MM.1S (cell line): ENCODE measurements around the gene DNAJC5.

Experiments
- DNase-seq: peaks from one replicate; pipeline ENCODE4 v3.0.0-alpha.2; 2015
- H2AFZ ChIP-seq: fragments of 300-600 bp; sonication (generic); 2 replicates; pipeline ENCODE4 v1.6.0; 2016; ENCODE audit warnings: antibody characterized with exemption, low read length
- H3F3A ChIP-seq: fragments of 300-600 bp; sonication (generic); 2 replicates; pipeline ENCODE4 v1.6.1; 2016; ENCODE audit warnings: mild to moderate bottlenecking, antibody characterized with exemption, low read length, moderate library complexity, mixed read lengths; ENCODE audit not compliant: insufficient read depth
- H3K27ac ChIP-seq: fragments of 300-600 bp; sonication (generic); 2 replicates; pipeline ENCODE4 v1.5.1; 2016; ENCODE audit warnings: mild to moderate bottlenecking, low read length
- H3K27me3 ChIP-seq: fragments of 300-600 bp; sonication (generic); replicated peaks from 2 replicates; pipeline ENCODE4 v1.6.0; 2016; ENCODE audit warnings: low read length; ENCODE audit not compliant: insufficient read depth
- H3K36me3 ChIP-seq: fragments of 300-600 bp; sonication (generic); replicated peaks from 2 replicates; pipeline ENCODE4 v1.6.1; 2016; ENCODE audit warnings: mild to moderate bottlenecking, low read length, mixed read lengths; ENCODE audit not compliant: insufficient read depth
- H3K4me1 ChIP-seq: fragments of 300-600 bp; sonication (generic); 2 replicates; pipeline ENCODE4 v1.6.1; 2016; ENCODE audit warnings: low read length, mixed read lengths
- H3K4me2 ChIP-seq: fragments of 300-600 bp; sonication (generic); 2 replicates; pipeline ENCODE4 v1.6.0; 2016; ENCODE audit warnings: low read depth, low read length
- H3K4me3 ChIP-seq: fragments of 300-600 bp; sonication (generic); 2 replicates; pipeline ENCODE4 v1.5.1; 2016; ENCODE audit warnings: low read length, mixed read lengths
- H3K79me2 ChIP-seq: fragments of 300-600 bp; sonication (generic); 2 replicates; pipeline ENCODE4 v1.6.1; 2016; ENCODE audit warnings: mixed run types, low read length, mixed read lengths
- H3K9ac ChIP-seq: fragments of 300-600 bp; sonication (generic); 2 replicates; pipeline ENCODE4 v1.6.1; 2016; ENCODE audit warnings: low read length, mixed read lengths
- H3K9me2 ChIP-seq: fragments of 300-600 bp; sonication (generic); replicated peaks from 2 replicates; pipeline ENCODE4 v1.6.1; 2016; ENCODE audit warnings: mild to moderate bottlenecking, low read length, mixed read lengths; ENCODE audit not compliant: insufficient read depth
- H3K9me3 ChIP-seq: fragments of 300-600 bp; sonication (generic); replicated peaks from 2 replicates; pipeline ENCODE4 v1.6.1; 2016; ENCODE audit warnings: mild to moderate bottlenecking, low read length, mixed read lengths; ENCODE audit not compliant: insufficient read depth
- H4K20me1 ChIP-seq: fragments of 300-600 bp; sonication (generic); 2 replicates; pipeline ENCODE4 v1.6.1; 2016; ENCODE audit warnings: mild to moderate bottlenecking, low read length, moderate library complexity, mixed read lengths; ENCODE audit not compliant: insufficient read depth
- EZH2 ChIP-seq: fragments of 300-600 bp; sonication (generic); optimal IDR thresholded peaks from 2 replicates; pipeline ENCODE3; 2017; ENCODE audit warnings: low read depth, mild to moderate bottlenecking, antibody characterized with exemption, low read length, mixed read lengths
- EZH2phosphoT487 ChIP-seq: fragments of 300-600 bp; sonication (generic); IDR thresholded peaks from 2 replicates; pipeline ENCODE4 v1.6.1; 2018; ENCODE audit warnings: antibody characterized with exemption, low read length
- TF ChIP-seq, protein P1 (sequence below): fragments of 300-600 bp; sonication (generic); IDR thresholded peaks from 2 replicates; pipeline ENCODE4 v1.5.1; 2016; ENCODE audit warnings: antibody characterized with exemption, low read length, mixed read lengths

The DNAJC5 gene

GRCh38 chr20:63972312-63973159 is 77.6 kb downstream of the DNAJC5 start:
- no peaks in the 10 kb centered on the region for H3K36me3 ChIP-seq
- no peak overlapping the region for H3K4me2 ChIP-seq
- H3K79me2 ChIP-seq, result peaks cover 8% of the 10 kb centered on the region
- H3F3A ChIP-seq, result no peaks in the 10 kb centered on the region; the same call in 1 of the 2 replicates
- no peaks in the 10 kb centered on the region for H3K9me3 ChIP-seq
- no peak for DNase-seq
- no peak overlapping the region for H3K4me3 ChIP-seq
- TF ChIP-seq EZH2phosphoT487 (no peak), EZH2 (no peak)
- TF ChIP-seq, protein P1, sequence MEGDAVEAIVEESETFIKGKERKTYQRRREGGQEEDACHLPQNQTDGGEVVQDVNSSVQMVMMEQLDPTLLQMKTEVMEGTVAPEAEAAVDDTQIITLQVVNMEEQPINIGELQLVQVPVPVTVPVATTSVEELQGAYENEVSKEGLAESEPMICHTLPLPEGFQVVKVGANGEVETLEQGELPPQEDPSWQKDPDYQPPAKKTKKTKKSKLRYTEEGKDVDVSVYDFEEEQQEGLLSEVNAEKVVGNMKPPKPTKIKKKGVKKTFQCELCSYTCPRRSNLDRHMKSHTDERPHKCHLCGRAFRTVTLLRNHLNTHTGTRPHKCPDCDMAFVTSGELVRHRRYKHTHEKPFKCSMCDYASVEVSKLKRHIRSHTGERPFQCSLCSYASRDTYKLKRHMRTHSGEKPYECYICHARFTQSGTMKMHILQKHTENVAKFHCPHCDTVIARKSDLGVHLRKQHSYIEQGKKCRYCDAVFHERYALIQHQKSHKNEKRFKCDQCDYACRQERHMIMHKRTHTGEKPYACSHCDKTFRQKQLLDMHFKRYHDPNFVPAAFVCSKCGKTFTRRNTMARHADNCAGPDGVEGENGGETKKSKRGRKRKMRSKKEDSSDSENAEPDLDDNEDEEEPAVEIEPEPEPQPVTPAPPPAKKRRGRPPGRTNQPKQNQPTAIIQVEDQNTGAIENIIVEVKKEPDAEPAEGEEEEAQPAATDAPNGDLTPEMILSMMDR, result no peak
- no peaks in the 10 kb centered on the region for H4K20me1 ChIP-seq
- H3K9me2 ChIP-seq, result no peaks in the 10 kb centered on the region
- H2AFZ ChIP-seq, result no peak overlapping the region
- peaks cover 5% of the 10 kb centered on the region; the same call in 1 of the 2 replicates for H3K27me3 ChIP-seq
- H3K27ac ChIP-seq, result no peak overlapping the region
- H3K9ac ChIP-seq, result no peak overlapping the region
- peaks cover 9% of the 10 kb centered on the region for H3K4me1 ChIP-seq

- H3K4me3 ChIP-seq, result no peak overlapping the region
- H2AFZ ChIP-seq, result no peak overlapping the region
- H4K20me1 ChIP-seq, result no peaks in the 10 kb centered on the region
- TF ChIP-seq EZH2phosphoT487 (no peak), EZH2 (no peak)
- TF ChIP-seq, protein P1, result no peak
- peaks cover 9% of the 10 kb centered on the region for H3K4me1 ChIP-seq
- H3K79me2 ChIP-seq, result peaks cover 8% of the 10 kb centered on the region
- no peak overlapping the region for H3K27ac ChIP-seq
- DNase-seq, result no peak
- H3K9me2 ChIP-seq, result no peaks in the 10 kb centered on the region
- no peaks in the 10 kb centered on the region for H3K36me3 ChIP-seq
- H3K4me2 ChIP-seq, result peak overlapping the region; percentile 93; the same call in 1 of the 2 replicates
- no peaks in the 10 kb centered on the region for H3K9me3 ChIP-seq
- no peaks in the 10 kb centered on the region; the same call in 1 of the 2 replicates for H3F3A ChIP-seq
- peaks cover 5% of the 10 kb centered on the region; the same call in 1 of the 2 replicates for H3K27me3 ChIP-seq
- no peak overlapping the region for H3K9ac ChIP-seq
Observed at GRCh38 chr20:63973160-63973479, 78.2 kb downstream of the DNAJC5 start.

DNA sequence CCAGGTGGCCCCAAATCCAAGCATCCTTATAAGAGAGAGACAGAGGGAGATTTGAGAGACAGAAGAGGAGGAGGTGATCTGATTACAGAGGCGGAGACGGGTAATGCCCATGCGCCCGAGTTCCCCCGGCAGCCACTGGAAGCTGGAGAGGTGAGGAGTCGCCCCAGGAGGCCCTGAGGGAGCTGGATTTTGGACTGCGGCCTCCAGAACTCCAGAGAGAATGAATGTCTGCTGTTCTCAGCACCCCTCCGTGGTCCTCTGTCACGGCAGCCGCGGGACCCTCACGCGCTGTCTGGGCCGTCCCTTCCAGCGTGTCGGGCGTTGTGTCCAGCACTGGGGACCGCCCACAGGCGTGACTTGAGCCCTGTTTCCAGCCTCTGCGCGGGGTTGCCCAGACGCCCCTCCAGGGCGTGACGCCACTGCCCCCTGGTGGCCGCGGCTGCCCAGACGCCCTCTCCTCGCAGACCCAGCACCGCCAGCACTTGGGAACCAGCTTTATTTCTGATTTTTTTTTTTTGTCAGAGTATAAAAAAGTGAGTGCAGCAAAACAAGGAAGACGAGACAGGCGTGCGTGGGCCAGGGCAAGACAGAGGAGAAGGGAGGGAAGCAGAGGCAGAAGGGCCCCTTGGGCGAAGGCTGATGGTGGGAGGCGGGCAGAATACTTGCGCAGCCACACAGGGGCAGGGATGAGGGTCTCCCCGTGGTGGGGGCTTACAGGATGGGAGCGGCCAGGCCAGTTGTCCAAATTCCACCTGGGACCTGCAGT is 78.9 kb downstream of the DNAJC5 start:
- peak overlapping the region; percentile 48 for H3K4me3 ChIP-seq
- peak overlapping the region; percentile 93 for H3K4me2 ChIP-seq
- H3K9me2 ChIP-seq, result no peaks in the 10 kb centered on the region
- H3F3A ChIP-seq, result peaks cover 1% of the 10 kb centered on the region; the same call in 1 of the 2 replicates
- DNase-seq, result peak; percentile 85
- H3K9me3 ChIP-seq, result no peaks in the 10 kb centered on the region
- H3K4me1 ChIP-seq, result peaks cover 5% of the 10 kb centered on the region
- no peaks in the 10 kb centered on the region for H3K36me3 ChIP-seq
- peaks cover 4% of the 10 kb centered on the region for H3K79me2 ChIP-seq
- H3K9ac ChIP-seq, result peak overlapping the region; percentile 22; the same call in 1 of the 2 replicates
- H2AFZ ChIP-seq, result peak overlapping the region; percentile 69; the same call in 1 of the 2 replicates
- peaks cover 5% of the 10 kb centered on the region; the same call in 1 of the 2 replicates for H3K27me3 ChIP-seq
- no peak overlapping the region for H3K27ac ChIP-seq
- TF ChIP-seq EZH2phosphoT487, result no peak
- TF ChIP-seq, protein P1, result peak; percentile 97
- no peak for TF ChIP-seq EZH2
- H4K20me1 ChIP-seq, result no peaks in the 10 kb centered on the region
